NCI-H1436 treated with DMSO at 0.1 percent for 48 hours (cell line): ENCODE measurements around the gene AUTS2.

Source experiments
- DNase-seq: peaks from one replicate; lab custom pipeline; 2025; lab: John Stamatoyannopoulos, UW

The AUTS2 gene

DNA sequence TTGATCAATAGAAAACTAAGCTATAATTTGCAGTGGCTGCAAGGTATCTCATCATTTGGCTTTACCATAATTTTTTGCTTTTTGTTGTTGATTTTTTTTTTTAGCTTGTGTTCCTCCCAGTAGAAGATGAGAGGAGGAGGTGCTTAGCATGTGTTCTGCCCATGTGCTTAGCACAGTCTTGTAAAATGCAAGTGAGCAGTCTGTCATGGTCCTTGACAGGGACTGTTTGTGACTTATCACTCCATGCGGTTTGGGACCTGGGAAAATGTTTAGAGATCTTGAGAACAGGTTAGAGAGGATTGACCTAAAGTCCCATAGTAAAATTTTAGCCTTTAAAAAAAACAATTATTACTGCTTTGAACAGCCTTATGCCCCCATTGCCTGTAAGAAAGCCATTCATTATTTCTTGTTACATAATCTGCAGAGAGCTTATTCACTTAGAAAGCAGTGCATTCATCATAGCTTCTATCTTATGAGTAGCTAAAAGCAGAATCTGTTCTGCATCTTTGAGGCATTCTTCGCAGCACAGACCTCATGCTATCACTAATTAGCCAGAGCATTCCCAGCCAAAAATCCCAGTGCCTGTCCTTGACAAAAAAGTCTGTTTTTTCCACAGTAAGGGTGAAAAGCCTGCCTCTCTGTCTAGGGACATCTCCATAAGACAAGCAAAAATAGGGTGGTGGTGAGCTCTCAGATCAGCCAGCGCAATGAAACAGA, 784.9 kb downstream of the AUTS2 start:
- no peak for DNase-seq

DNA sequence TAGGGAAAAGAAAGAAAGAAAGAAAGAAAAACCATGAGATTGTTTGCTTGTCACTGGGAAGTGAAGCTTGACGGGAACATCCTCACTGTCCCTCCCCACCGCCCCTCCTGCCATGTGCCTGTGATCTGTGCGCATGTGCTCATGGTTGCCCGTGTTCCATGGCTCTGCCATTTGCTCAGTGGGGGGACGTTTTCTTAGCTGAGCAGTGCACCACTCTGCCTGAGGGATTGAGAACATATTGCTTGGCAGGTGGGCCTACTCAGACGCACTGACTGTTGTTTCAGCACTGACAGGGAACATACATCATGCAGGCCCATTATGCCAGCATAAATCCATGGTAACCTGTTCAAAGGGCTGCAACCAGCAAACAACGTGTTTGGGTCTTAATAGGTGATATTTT, 785.7 kb downstream of the AUTS2 start:
- DNase-seq = no peak

- no peak for DNase-seq
Observed at GRCh38 chr7:70384891-70385290, 786.6 kb downstream of the AUTS2 start.

GRCh38 chr7:70387217-70387616, 788.9 kb downstream of the AUTS2 start:
- DNase-seq = no peak

- no peak for DNase-seq
Observed at GRCh38 chr7:70389531-70390151, 791.4 kb downstream of the AUTS2 start.

DNA sequence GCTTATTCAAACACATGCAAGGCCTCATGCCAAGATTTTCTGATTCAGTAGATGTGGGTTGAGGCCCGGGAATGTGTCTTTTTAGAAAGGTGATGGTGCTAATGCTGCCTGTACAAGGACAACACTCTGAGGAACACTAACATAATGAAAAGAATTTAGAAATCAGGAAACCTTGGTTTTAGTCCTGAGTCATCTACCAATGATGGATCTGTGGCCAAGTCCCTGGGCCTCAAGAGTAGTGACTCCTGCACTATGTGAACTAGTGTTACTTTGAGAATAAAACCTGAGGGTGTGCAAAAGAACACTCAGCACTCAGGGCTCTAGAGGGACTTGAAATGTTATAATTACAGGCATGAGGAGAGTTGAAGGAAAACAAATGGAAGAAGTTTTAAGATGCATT, 792.0 kb downstream of the AUTS2 start:
- no peak for DNase-seq

GRCh38 chr7:70392256-70392876, 794.1 kb downstream of the AUTS2 start:
- DNase-seq = no peak

DNA sequence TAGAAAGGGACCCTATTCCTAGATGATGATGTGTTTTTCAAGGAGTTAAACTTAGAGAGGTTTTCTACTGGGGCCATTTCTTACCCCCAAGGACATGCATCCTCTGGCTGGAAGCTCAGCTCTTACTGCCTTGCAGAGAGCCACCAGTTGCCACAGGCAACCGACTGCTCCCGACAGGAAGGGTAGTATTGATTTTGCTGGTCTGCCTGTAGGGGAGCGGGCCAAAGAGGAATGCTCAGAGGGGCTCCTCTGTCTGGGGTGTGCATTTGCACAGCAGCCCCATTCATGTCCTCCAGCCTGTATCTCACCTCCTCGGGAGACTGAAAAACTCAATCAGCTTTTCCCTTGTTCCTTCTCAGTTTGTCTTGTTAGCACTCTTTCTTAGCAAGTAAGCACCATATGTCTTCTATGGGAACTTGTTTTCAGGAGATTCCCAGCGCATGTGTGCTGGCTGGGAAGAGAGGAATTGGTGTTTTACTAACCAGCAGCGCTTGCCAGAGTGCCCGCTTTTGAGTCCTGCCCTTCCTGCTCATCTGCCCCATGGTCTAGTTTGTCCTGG, 794.7 kb downstream of the AUTS2 start:
- DNase-seq = no peak

- DNase-seq = no peak
Observed at GRCh38 chr7:70393956-70394355, 795.7 kb downstream of the AUTS2 start.

GRCh38 chr7:70400829-70401380, 802.6 kb downstream of the AUTS2 start:
- no peak for DNase-seq

- DNase-seq = no peak
Observed at GRCh38 chr7:70402069-70402468, 803.8 kb downstream of the AUTS2 start.

DNA sequence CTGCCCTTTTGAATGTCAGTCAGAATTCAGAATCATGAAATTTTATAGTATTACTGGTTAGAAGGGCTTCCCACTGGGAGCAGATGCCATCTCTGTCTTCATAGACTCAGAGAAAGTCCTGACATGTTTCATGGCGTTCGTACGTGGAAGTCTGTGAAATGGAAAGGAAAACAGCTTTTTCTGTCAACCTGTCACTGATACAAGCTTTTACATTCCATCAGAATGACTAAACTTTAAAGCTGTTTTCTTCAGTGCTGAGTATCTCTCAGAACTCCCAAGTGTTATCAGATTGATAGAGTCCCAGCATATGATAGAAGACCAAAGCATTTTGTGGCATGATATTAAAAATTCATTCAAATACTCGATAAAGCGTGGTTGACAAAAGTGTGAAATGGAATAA, 807.0 kb downstream of the AUTS2 start:
- DNase-seq = no peak

DNA sequence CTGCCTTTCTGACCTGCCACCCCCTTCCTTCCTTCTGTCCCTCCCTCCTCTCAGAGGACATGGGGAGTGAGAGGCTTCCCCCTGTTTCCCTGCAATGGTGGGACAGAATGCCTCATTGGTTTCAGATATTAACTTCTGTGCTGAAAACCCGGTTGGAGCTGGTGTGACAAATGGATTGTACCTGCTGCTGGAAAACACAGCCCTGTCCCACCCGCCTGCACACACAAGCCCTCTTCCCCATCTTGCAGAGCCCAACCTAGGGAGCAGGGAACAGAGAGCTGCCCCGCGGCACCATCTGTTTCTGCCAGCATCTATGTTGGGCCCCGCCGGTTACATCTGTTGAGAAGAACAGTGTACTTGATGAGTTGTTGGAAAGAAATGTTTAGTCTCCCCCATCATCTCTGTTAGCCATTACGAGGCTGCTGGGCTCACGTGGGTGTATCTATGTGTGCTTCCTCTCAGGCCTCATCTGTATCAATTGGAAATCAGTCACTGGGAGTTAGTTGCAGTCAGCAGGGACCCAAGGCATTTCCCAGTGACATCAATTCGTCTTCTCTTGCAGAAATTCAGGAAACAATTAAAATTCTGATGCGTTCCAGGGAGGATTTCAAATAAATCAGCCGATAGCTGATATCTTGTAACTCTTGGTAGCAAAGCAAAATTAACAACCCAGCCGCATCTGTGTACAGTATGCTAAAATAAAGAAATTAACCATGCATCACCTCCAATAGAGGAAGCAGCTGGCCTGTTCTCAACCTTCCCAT, 808.1 kb downstream of the AUTS2 start:
- no peak for DNase-seq

DNA sequence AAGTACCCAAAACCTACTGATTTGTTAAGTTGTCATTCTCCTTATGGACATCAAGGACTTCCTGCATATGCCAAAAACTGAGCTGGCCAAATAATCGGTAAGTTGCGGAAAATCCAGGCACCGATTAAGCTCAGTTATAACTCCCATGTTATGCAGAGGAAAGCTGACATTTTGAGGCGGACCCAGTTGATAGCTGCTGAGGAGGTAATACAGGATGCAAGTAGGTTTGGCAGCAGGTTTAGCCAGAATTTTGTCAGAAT, 808.6 kb downstream of the AUTS2 start:
- no peak for DNase-seq

GRCh38 chr7:70408477-70408876, 810.2 kb downstream of the AUTS2 start:
- DNase-seq = no peak

DNA sequence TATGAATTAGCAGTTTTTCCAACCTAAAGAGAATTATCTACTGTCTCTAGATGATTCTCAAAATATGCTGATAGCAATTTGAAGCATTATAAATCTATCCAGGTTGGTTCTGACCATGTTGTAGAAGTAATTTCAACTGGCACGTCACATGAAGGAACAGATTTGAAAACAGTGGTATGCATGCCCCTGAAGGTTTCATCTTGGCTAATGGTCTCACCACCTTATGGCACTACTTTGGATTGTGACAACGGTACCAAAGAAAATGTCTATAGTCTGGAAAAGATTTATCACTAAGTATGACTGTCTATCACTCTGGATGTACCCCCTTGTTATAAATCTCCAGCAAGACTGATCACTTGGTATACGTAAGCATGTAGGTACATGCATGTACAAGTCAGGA, 810.6 kb downstream of the AUTS2 start:
- no peak for DNase-seq

DNA sequence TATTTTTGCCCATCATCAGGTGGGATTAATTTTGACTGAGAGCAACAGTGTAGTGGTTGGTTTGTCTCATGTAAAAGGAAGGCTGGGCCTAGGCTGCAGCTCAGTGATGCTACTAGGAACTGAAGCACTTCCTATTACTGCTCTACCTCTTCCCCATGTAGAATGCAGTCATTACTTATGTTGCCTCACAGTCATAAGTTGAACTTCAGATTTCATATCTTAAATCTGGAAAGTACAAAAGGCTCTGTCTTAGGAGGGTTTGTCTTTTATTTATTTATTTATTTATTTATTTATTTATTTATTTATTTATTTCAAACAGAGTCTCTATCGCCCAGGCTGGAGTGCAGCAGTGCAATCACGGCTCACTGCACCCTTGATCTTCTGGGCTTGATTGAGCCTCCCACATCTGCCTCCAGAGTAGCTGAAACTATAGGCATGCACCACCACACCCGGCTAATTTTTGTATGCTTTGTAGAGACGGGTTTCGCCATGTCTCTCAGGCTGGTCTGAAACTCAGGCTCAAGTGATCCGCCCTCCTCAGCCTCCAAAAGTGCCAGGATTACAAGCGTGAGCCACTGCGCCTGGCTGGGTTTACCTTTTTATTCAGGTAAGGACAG, 812.0 kb downstream of the AUTS2 start:
- no peak for DNase-seq

- no peak for DNase-seq
Observed at GRCh38 chr7:70414368-70414767, 816.1 kb downstream of the AUTS2 start.

DNA sequence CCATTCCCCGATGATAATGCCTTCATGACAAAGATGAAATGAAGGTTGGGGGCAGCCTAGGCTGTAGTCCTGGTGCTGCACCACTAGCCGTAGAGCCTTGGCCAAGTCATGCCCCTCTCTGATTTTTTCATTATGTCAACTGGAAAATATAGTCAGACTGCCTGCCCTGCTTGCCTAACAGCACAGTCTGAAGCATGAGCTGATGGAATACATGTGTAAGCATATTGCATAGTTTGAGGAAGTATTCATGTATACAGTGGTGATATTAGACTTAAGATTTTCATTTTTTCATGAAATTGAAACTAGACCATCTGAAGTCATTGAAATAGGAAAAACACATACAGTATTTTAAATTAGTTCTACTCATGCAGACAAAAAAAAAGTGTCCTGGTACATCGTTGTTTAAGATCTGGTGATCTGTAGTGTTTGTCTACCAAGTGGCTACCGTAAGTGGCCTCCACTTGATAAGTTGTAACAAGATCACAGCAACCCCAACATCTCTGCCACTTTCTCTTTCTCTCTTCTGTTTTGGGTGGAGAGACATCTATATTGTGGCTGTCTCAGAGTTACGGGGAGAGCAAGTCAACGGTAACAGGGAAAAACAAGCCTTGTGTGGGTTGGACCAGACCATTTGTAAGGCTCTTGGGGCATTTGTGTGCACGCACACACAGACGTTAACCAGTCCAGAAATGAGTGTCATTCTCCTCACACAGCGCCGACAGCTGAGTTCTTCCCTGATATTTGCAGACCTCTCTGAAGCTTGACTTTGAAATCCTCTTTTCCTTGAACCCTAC, 817.1 kb downstream of the AUTS2 start:
- no peak for DNase-seq

DNA sequence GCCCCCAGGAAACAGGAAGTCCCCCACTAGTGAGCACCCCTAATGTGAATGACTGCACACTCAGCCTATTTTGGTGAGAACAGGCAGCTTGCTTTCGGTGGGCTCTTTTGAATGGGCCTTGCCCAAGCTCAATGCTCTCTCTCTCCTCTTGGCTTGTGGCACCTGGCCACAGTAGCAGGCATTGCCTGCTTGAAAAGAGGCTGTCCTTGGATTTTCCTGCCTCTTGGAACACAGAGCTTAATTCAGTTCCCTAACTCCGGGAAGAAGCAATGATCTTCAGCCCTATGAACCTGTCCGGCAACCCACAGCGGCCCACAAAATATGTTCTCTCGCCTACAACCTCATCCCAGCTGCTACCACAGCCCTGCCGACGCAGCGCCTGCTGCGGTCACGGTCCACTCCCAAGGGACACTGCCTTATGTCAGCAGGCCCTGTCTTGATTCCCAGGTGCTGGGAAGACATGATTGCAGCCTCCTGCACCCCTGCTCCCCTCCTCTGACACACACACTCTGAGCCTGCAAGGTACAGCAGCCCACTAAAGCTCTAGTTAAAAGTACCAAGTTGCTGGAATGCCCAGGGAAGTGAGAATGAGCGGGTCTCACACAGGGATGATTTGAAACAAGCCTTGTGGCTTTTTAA, 818.2 kb downstream of the AUTS2 start:
- DNase-seq = no peak
